HepG2 (cell line): ENCODE measurements around the gene ANAPC16. TPM values are rescaled to one million over a fixed set of nuclear protein-coding genes. Genes with fewer than 3 reads are reported as not detected.

Source experiments
- ATAC-seq: fragments of 200-7000 bp; cut with Tn5 transposase; 3 replicates; pipeline ENCODE4 v1.9.1; 2020; ENCODE audit warnings: mild to moderate bottlenecking, moderate library complexity
- BruUV-seq: library from RNA; stranded (reverse); fragments of 400-500 nt; replicated peaks from 2 replicates; lab custom pipeline; 2021; lab: Mats Ljungman, UMichigan
- CTCF ChIA-PET: fragments of 300-600 bp; formaldehyde crosslinking; extraction: SDS; loops from one replicate; lab custom pipeline; 2021; ENCODE audit warnings: low total read pairs, inconsistent platforms, low intra/inter-chr PET ratio; lab: Yijun Ruan, JAX
- POLR2A ChIA-PET: fragments of 350-600 bp; sonication (Branson Sonifier 250); formaldehyde crosslinking; loops from one replicate; lab custom pipeline; 2020; ENCODE audit warnings: antibody characterized with exemption, inconsistent platforms; lab: Yijun Ruan, JAX
- DNase-seq: peaks from one replicate; pipeline ENCODE4 v3.0.0-alpha.2; 2015; ENCODE audit warnings: low spot score
- FAIRE-seq: peaks from 3 replicates; lab custom pipeline; 2011; peaks lifted over from hg19 to GRCh38; lab: Jason Lieb, UNC
- H2AFZ ChIP-seq: one replicate; pipeline ENCODE4 v1.6.1; 2011; ENCODE audit warnings: low read length, inconsistent platforms
- H3K27ac ChIP-seq: fragments of 300-600 bp; 3 replicates; pipeline ENCODE4 v1.8.0; 2011; ENCODE audit warnings: mixed run types, mild to moderate bottlenecking, mixed read lengths, low read length, inconsistent platforms; ENCODE audit not compliant: insufficient read depth; ENCODE audit errors: extremely low read length
- H3K27me3 ChIP-seq, 2 experiments: fragments of 200-600 bp in 1 of 2; 2 replicates in 1 of 2; 3 replicates in 1 of 2; pipeline versions ENCODE4 v1.6.0 to v1.8.0; 2011; ENCODE audit warnings: low read length in 2 of 2, mild to moderate bottlenecking in 2 of 2, moderate library complexity in 2 of 2, inconsistent platforms in 1 of 2; ENCODE audit not compliant: insufficient read depth in 2 of 2, control insufficient read depth in 1 of 2
- H3K36me3 ChIP-seq, 2 experiments: fragments of 200-600 bp in 1 of 2; replicated peaks in 1 of 2; 2 replicates in 1 of 2; 3 replicates in 1 of 2; pipeline versions ENCODE4 v1.5.1 to v1.8.0; 2011; ENCODE audit warnings: low read length in 2 of 2, inconsistent platforms in 1 of 2; ENCODE audit not compliant: insufficient read depth in 2 of 2, control insufficient read depth in 1 of 2
- H3K4me1 ChIP-seq: 2 replicates; pipeline ENCODE4 v1.5.1; 2012; ENCODE audit warnings: low read length, inconsistent platforms; ENCODE audit not compliant: insufficient read depth
- H3K4me2 ChIP-seq: 2 replicates; pipeline ENCODE4 v1.6.0; 2011; ENCODE audit warnings: low read depth, low read length, inconsistent platforms
- H3K4me3 ChIP-seq, 3 experiments: fragments of 200-600 bp in 1 of 3; sonication (generic), shearing (Covaris generic) in 1 of 3; replicated peaks in 1 of 3; 2 replicates each; pipeline ENCODE4 v1.5.1; 2011 to 2016; ENCODE audit warnings: low read length in 3 of 3, inconsistent platforms in 2 of 3, low read depth in 2 of 3, mild to moderate bottlenecking in 2 of 3, control low read depth in 1 of 3, mixed read lengths in 1 of 3; ENCODE audit not compliant: insufficient read depth in 1 of 3
- H3K79me2 ChIP-seq: one replicate; pipeline ENCODE4 v1.6.1; 2011; ENCODE audit warnings: low read length, inconsistent platforms; ENCODE audit not compliant: insufficient read depth
- H3K9ac ChIP-seq: 2 replicates; pipeline ENCODE4 v1.6.0; 2011; ENCODE audit warnings: mild to moderate bottlenecking, low read depth, low read length, inconsistent platforms; ENCODE audit not compliant: insufficient read depth
- H3K9me3 ChIP-seq: 2 replicates; pipeline ENCODE4 v1.5.1; 2012; ENCODE audit warnings: mild to moderate bottlenecking, low read length
- H4K20me1 ChIP-seq: 2 replicates; pipeline ENCODE4 v1.6.0; 2011; ENCODE audit warnings: inconsistent platforms, mild to moderate bottlenecking, low read length, moderate library complexity; ENCODE audit not compliant: insufficient read depth
- CBX1 ChIP-seq: IDR thresholded peaks from one replicate; pipeline ENCODE4 v1.6.1; 2016; ENCODE audit warnings: antibody characterized with exemption, low read depth
- FIP1L1 ChIP-seq: fragments of 200-400 bp; formaldehyde crosslinking; IDR thresholded peaks from 2 replicates; pipeline ENCODE4 v1.6.1; 2018; ENCODE audit warnings: low read depth, mild to moderate bottlenecking, low read length, moderate library complexity, borderline replicate concordance; ENCODE audit not compliant: insufficient read depth
- FOSL2 ChIP-seq: sonication (generic); formaldehyde crosslinking; IDR thresholded peaks from 2 replicates; pipeline ENCODE4 v1.4.0; 2020; ENCODE audit warnings: missing genetic modification reagents
- NCOA1 ChIP-seq: sonication (generic); formaldehyde crosslinking; IDR thresholded peaks from 2 replicates; pipeline ENCODE4 v1.9.0; 2021; ENCODE audit warnings: missing genetic modification reagents
- PCBP2 ChIP-seq: fragments of 200-400 bp; formaldehyde crosslinking; optimal IDR thresholded peaks from 2 replicates; pipeline ENCODE3; 2018; ENCODE audit warnings: low read length, low read depth; ENCODE audit not compliant: poor library complexity, severe bottlenecking
- RBFOX2 ChIP-seq: fragments of 200-400 bp; formaldehyde crosslinking; IDR thresholded peaks from 2 replicates; pipeline ENCODE4 v1.6.1; 2017; ENCODE audit warnings: low read depth, mild to moderate bottlenecking, low read length
- SRSF9 ChIP-seq: fragments of 200-400 bp; formaldehyde crosslinking; IDR thresholded peaks from 2 replicates; pipeline ENCODE4 v1.6.1; 2018; ENCODE audit warnings: borderline replicate concordance, mild to moderate bottlenecking, low read depth, low read length; ENCODE audit not compliant: insufficient read depth, poor library complexity, severe bottlenecking
- TAF1 ChIP-seq: sonication (generic); formaldehyde crosslinking; IDR thresholded peaks from 2 replicates; pipeline ENCODE4 v1.4.0; 2020; ENCODE audit warnings: missing genetic modification reagents
- U2AF2 ChIP-seq: fragments of 200-400 bp; formaldehyde crosslinking; IDR thresholded peaks from 2 replicates; pipeline ENCODE4 v1.6.1; 2017; ENCODE audit warnings: low read depth, mild to moderate bottlenecking, low read length
- ZMYM3 ChIP-seq: sonication (generic); formaldehyde crosslinking; IDR thresholded peaks from 2 replicates; pipeline ENCODE4 v1.5.1; 2020; ENCODE audit warnings: mild to moderate bottlenecking, missing genetic modification reagents
- ZNF569 ChIP-seq: sonication (generic); formaldehyde crosslinking; IDR thresholded peaks from 2 replicates; pipeline ENCODE4 v1.5.0; 2020; ENCODE audit warnings: mild to moderate bottlenecking, missing genetic modification reagents, moderate library complexity, borderline replicate concordance
- ZNF780A ChIP-seq: sonication (generic); formaldehyde crosslinking; IDR thresholded peaks from 2 replicates; pipeline ENCODE4 v1.8.0; 2022; ENCODE audit warnings: mild to moderate bottlenecking, missing genetic modification reagents, moderate library complexity
- ZNF792 ChIP-seq: IDR thresholded peaks from 2 replicates; pipeline ENCODE4 v1.6.1; 2016
- WGBS: methylation state at CpG from one replicate; pipeline ENCODE4 v1.1.6; 2017; ENCODE audit warnings: low lambda C conversion rate; 5-methylcytosine and 5-hydroxymethylcytosine counted together
- in situ Hi-C: cut with HindIII; loops from 2 replicates; pipeline ENCODE4 v1.10.0; 2017; ENCODE audit warnings: low pct_unique_long_range_greater_than_20kb; ENCODE audit not compliant: extremely low pct_ligation_motif_present
- intact Hi-C: fragments of 100-400 bp; cut with micrococcal nuclease; formaldehyde crosslinking; loops from one replicate; pipeline ENCODE4 v1.10.0; 2022; ENCODE audit not compliant: unreplicated experiment
- polyA plus RNA-seq, 8 experiments: library from polyadenylated mRNA; depleted of rRNA in 3 of 8; stranded (reverse) in 7 of 8; unstranded in 1 of 8; fragments of >200 nt; fragmentation: Illumina TruSeq in 4 of 8; extraction: Trizol in 4 of 8; gene quantifications; 2 replicates each; pipeline versions ENCODE4 v1.2.1 to v1.2.3, GENCODE V29; 2011 to 2016; ENCODE audit warnings: low read depth in 4 of 8, missing spikeins in 1 of 8, mixed read lengths in 1 of 8; ENCODE audit not compliant: insufficient read depth in 1 of 8
- total RNA-seq, 5 experiments: library from RNA; depleted of rRNA; stranded (reverse); fragments of >200 nt; fragmentation: Illumina TruSeq; extraction: Trizol; gene quantifications; 2 replicates each; pipeline ENCODE4 v1.2.3, GENCODE V29; 2016; ENCODE audit warnings: low read depth in 1 of 5
- TF ChIP-seq, protein P1 (sequence below): IDR thresholded peaks from 2 replicates; pipeline ENCODE4 v1.6.1; 2016; ENCODE audit warnings: missing genetic modification reagents, missing compliant biosample characterization
- TF ChIP-seq, protein P2 (sequence below): IDR thresholded peaks from 2 replicates; pipeline ENCODE4 v1.6.1; 2016
- TF ChIP-seq, protein P3 (sequence below), 2 experiments: sonication (generic) in 1 of 2; formaldehyde crosslinking in 1 of 2; IDR thresholded peaks; 2 replicates each; pipeline versions ENCODE4 v1.4.0 to v1.6.1; 2016 to 2020; ENCODE audit warnings: borderline replicate concordance in 1 of 2, low read depth in 1 of 2, mild to moderate bottlenecking in 1 of 2, missing genetic modification reagents in 1 of 2

Gene ANAPC16
- total and polyA plus RNA-seq, 2 of the 13 experiments (the other 11 are each of a cell fraction or from before 2014, with no cell fraction given) = 74.8 to 89.4 TPM

DNA sequence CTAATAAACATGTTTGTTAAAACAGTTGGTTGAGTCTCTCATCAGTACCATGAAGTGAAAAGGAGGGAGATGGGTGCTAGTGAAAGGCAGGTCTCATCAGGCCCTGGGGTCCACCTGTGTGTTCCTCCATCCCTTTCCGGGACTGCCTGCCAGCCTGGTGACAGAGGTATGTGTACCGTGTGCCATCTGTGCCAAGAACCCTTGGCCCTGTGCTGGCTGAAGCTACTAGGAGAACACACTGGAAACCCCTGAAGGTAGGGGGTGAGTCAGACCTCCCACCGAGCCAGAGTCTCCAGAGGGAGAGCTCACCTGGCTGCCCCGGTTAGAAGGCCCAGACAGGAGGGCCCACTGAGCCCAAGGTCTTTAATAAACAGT lies 60.2 kb downstream of the ANAPC16 start (continued):
- TF ChIP-seq ZNF792 (CRISPR knock-in tag) (no peak), CBX1 (peak; percentile 13), NCOA1 (no peak), RBFOX2 (peak; percentile 77), SRSF9 (no peak), U2AF2 (no peak), PCBP2 (no peak)
- TF ChIP-seq, protein P1, sequence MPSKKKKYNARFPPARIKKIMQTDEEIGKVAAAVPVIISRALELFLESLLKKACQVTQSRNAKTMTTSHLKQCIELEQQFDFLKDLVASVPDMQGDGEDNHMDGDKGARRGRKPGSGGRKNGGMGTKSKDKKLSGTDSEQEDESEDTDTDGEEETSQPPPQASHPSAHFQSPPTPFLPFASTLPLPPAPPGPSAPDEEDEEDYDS (CRISPR knock-in tag) = no peak

DNA sequence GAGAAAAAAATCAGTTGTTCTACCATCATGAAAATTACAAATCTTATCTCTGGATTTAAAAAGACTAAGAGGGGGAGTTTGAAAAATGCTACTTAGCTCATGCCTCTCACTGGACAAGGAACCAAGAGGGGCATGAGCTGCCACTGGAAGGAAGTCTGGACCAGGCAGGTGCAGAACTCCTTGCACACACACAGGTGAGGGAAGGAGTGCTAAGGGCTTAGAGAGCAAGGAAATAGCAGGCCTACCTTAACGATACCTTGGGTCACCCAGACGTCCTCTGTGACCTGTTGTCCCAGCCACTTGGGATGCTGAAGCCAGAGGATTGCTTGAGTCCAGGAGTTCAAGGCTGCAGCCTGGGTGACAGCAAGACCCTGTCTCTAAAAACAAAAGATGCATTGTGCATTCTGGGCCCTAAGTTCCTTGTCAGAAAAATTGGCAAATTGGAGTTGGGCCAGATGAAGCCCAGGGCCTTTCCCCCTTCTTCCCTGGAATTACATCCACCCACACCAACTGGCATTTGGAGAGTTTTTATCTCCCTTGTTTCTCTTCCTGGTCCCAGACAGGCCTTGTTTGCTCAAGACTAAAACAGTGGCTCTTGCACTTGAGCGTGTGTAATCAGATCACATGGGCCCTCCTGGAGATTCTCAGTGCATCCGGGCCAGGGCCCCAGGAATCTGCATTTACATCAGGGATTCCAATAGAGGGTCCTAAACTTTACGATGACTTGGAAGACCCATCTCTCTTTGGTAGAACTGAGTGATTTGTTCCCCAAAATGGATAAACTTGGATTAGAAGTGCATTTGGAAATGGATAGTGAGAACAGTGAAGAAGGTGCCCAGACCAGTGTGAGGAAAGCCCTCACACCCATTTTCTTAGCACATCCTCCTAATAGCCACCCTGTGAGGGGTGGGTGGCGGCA lies 60.9 kb downstream of the ANAPC16 start:
- BruUV-seq = no TSS peak
- H3K4me1 ChIP-seq = peaks cover 52% of the 10 kb centered on the region
- peaks cover 2 to 13% of the 10 kb centered on the region in 2 experiments; a peak in 3 of 5 replicates for H3K36me3 ChIP-seq
- H4K20me1 ChIP-seq = peaks cover 26% of the 10 kb centered on the region
- H3K9me3 ChIP-seq = no peaks in the 10 kb centered on the region
- H3K4me3 ChIP-seq = peak overlapping the region; percentile 81 to 99 (median 98); a peak in 4 of 6 replicates
- H3K27me3 ChIP-seq = no peaks in the 10 kb centered on the region; a peak in 1 of 5 replicates
- ATAC-seq (no peak), FAIRE-seq (peak; percentile 90), DNase-seq (peak; percentile 77)
- no peak overlapping the region for H2AFZ ChIP-seq
- WGBS = 10% methylated on average over 6 of the region's 6 CpGs
- H3K4me2 ChIP-seq = peak overlapping the region; percentile 97
- peak overlapping the region; percentile 54 for H3K27ac ChIP-seq
- ChIA-PET CTCF (no interaction called here), POLR2A (interaction anchor here (0.6 to 8.5 kb wide), 13 partner anchors 11 to 69 kb away, joined by 3 to 322 read pairs (median 28); partner anchors contain the start of genes ANAPC16 and ASCC1)
- in situ Hi-C loops (loop anchor here (5.0 kb wide), 1 partner anchor 51 kb away; no protein-coding TSS in a partner anchor), intact Hi-C loops (no loop called here)
- H3K79me2 ChIP-seq = peaks cover 23% of the 10 kb centered on the region
- peak overlapping the region; percentile 93; the same call in 1 of the 2 replicates for H3K9ac ChIP-seq
- TF ChIP-seq FIP1L1 = peak; percentile 94
- TF ChIP-seq ZMYM3 (CRISPR knock-in tag) = peak; percentile 73
- TF ChIP-seq FOSL2 (CRISPR knock-in tag) = peak; percentile 44; the same call in 1 of the 2 replicates
- TF ChIP-seq, protein P2, sequence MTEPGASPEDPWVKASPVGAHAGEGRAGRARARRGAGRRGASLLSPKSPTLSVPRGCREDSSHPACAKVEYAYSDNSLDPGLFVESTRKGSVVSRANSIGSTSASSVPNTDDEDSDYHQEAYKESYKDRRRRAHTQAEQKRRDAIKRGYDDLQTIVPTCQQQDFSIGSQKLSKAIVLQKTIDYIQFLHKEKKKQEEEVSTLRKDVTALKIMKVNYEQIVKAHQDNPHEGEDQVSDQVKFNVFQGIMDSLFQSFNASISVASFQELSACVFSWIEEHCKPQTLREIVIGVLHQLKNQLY (CRISPR knock-in tag) = no peak
- TF ChIP-seq, protein P3, sequence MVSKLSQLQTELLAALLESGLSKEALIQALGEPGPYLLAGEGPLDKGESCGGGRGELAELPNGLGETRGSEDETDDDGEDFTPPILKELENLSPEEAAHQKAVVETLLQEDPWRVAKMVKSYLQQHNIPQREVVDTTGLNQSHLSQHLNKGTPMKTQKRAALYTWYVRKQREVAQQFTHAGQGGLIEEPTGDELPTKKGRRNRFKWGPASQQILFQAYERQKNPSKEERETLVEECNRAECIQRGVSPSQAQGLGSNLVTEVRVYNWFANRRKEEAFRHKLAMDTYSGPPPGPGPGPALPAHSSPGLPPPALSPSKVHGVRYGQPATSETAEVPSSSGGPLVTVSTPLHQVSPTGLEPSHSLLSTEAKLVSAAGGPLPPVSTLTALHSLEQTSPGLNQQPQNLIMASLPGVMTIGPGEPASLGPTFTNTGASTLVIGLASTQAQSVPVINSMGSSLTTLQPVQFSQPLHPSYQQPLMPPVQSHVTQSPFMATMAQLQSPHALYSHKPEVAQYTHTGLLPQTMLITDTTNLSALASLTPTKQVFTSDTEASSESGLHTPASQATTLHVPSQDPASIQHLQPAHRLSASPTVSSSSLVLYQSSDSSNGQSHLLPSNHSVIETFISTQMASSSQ (IDR thresholded peaks at IDR 0.05; ENCODE audit: low read depth) = 0 out of 2 replicates have a peak, but pooled peaks have one; percentile 21
- TF ChIP-seq, protein P3 (CRISPR knock-in tag; IDR thresholded peaks at IDR 0.05; ENCODE audit: borderline replicate concordance) = peak; percentile 33; the same call in 1 of the 2 replicates
- TF ChIP-seq ZNF780A (CRISPR knock-in tag) = peak; percentile 43; the same call in 1 of the 2 replicates
- TF ChIP-seq ZNF569 (CRISPR knock-in tag) = no peak
- TF ChIP-seq TAF1 (CRISPR knock-in tag) = peak; percentile 44; the same call in 1 of the 2 replicates
